Kidney epithelial cell (primary cell): ENCODE measurements around the gene MOG. TPM values are rescaled to one million over a fixed set of nuclear protein-coding genes. Genes with fewer than 3 reads are reported as not detected.

Experiments
- DNase-seq: peaks from one replicate; pipeline ENCODE4 v3.0.0-alpha.2; 2010; ENCODE audit warnings: low read depth
- H3K27me3 ChIP-seq: 2 replicates; pipeline ENCODE4 v1.6.0; 2011; ENCODE audit warnings: low read length; ENCODE audit not compliant: control insufficient read depth, insufficient read depth
- H3K36me3 ChIP-seq: 2 replicates; pipeline ENCODE4 v1.5.1; 2011; ENCODE audit warnings: low read length; ENCODE audit not compliant: control insufficient read depth, insufficient read depth
- H3K4me3 ChIP-seq: 2 replicates; pipeline ENCODE4 v1.5.1; 2011; ENCODE audit warnings: low read depth, mild to moderate bottlenecking, control low read depth, low read length
- CTCF ChIP-seq: IDR thresholded peaks from 2 replicates; pipeline ENCODE4 v1.5.1; 2011; ENCODE audit warnings: mild to moderate bottlenecking, moderate library complexity, low read length, control low read depth, inconsistent platforms; ENCODE audit not compliant: insufficient read depth, poor library complexity, severe bottlenecking
- total RNA-seq: library from RNA; depleted of rRNA; stranded (reverse); fragments of >200 nt; gene quantifications from 2 replicates; pipeline ENCODE4 v1.2.3, GENCODE V29; 2015

MOG gene
- total RNA-seq, 1 donor from 2014 or later, result not detected

GRCh38 chr6:29628419-29629281 lies 28.2 kb upstream of the MOG start:
- DNase-seq, result no peak
- Histone ChIP-seq H3K36me3 (no peaks in the 10 kb centered on the region), H3K27me3 (no peaks in the 10 kb centered on the region), H3K4me3 (peak overlapping the region; percentile 46)
- TF ChIP-seq CTCF, result peak; percentile 92

GRCh38 chr6:29629571-29629970 lies 27.3 kb upstream of the MOG start:
- DNase-seq, result no peak
- TF ChIP-seq CTCF, result no peak
- Histone ChIP-seq H3K27me3 (no peaks in the 10 kb centered on the region), H3K36me3 (no peaks in the 10 kb centered on the region), H3K4me3 (no peak overlapping the region)

- Histone ChIP-seq H3K4me3 (no peak overlapping the region), H3K36me3 (no peaks in the 10 kb centered on the region), H3K27me3 (no peaks in the 10 kb centered on the region)
- TF ChIP-seq CTCF, result no peak
- DNase-seq, result no peak
Measured at GRCh38 chr6:29630315-29630714, 26.6 kb upstream of the MOG start.

- no peak for DNase-seq
- TF ChIP-seq CTCF, result no peak
- Histone ChIP-seq H3K36me3 (no peaks in the 10 kb centered on the region), H3K27me3 (no peaks in the 10 kb centered on the region), H3K4me3 (no peak overlapping the region)
Measured at GRCh38 chr6:29631209-29631810, 25.6 kb upstream of the MOG start.

GRCh38 chr6:29631860-29632731 lies 24.8 kb upstream of the MOG start:
- no peak for DNase-seq
- peaks cover 2% of the 10 kb centered on the region for H3K27me3 ChIP-seq
- TF ChIP-seq CTCF, result no peak
- H3K4me3 ChIP-seq, result peak overlapping the region; percentile 71
- no peaks in the 10 kb centered on the region for H3K36me3 ChIP-seq
